KOPT-K1 (cell line): ENCODE measurements around the gene RC3H1.
"Not testable (repeated sequence)": the region's sequence is repeated elsewhere in the genome, so short reads cannot be mapped to it uniquely, and the experiment has no call there.

ENCODE experiments used
- H3K27ac ChIP-seq: fragments of 200-600 bp; sonication (generic); 2 replicates; pipeline ENCODE4 v1.5.1; 2016; ENCODE audit warnings: antibody characterized with exemption, mild to moderate bottlenecking, low read depth, low read length; ENCODE audit not compliant: poor library complexity, severe bottlenecking
- H3K36me3 ChIP-seq: fragments of 200-600 bp; sonication (generic); 2 replicates; pipeline ENCODE4 v1.5.1; 2017; ENCODE audit warnings: antibody characterized with exemption, mild to moderate bottlenecking, low read length, moderate library complexity; ENCODE audit not compliant: insufficient read depth
- H3K9me3 ChIP-seq: fragments of 200-600 bp; sonication (generic); 2 replicates; pipeline ENCODE4 v1.5.1; 2017; ENCODE audit warnings: antibody characterized with exemption, low read length, mild to moderate bottlenecking; ENCODE audit not compliant: insufficient read depth, poor library complexity, severe bottlenecking

RC3H1 gene

DNA sequence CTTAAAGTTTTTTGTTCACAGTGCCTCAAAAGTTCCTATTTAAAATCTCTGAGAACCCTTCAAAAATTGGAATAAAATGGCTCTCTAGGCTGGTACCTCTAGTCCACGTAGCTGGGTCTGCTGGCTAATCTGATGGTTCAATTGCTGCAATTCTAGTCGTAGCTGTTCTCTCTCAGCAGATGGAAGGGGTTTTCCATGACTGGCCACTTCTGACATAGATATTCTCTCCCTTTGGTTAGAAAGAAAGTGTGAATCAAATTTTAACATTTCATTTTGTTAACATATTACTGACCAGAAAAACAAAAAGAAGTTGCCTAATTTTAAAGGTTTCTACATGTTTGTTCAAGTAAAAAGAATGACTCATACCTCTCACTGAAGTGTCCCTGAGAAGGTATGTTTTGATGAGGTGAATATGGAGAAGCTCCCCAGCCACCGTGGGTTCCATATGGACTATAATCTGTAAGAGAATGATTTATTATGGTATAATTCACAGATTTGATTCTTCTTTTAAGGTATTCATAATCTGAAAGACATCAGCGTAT lies 75.7 kb downstream of the RC3H1 start:
- H3K27ac ChIP-seq: no peak overlapping the region
- no peaks in the 10 kb centered on the region for H3K9me3 ChIP-seq
- peaks cover 100% of the 10 kb centered on the region for H3K36me3 ChIP-seq

GRCh38 chr1:173937062-173937461 lies 85.1 kb downstream of the RC3H1 start:
- H3K9me3 ChIP-seq: no peaks in the 10 kb centered on the region
- H3K27ac ChIP-seq: no peak overlapping the region
- H3K36me3 ChIP-seq: peaks cover 93% of the 10 kb centered on the region

- Histone ChIP-seq H3K27ac (no peak overlapping the region), H3K9me3 (no peaks in the 10 kb centered on the region), H3K36me3 (peaks cover 73% of the 10 kb centered on the region)
These were observed 87.7 kb downstream of the RC3H1 start for GRCh38 chr1:173934440-173934839.

DNA sequence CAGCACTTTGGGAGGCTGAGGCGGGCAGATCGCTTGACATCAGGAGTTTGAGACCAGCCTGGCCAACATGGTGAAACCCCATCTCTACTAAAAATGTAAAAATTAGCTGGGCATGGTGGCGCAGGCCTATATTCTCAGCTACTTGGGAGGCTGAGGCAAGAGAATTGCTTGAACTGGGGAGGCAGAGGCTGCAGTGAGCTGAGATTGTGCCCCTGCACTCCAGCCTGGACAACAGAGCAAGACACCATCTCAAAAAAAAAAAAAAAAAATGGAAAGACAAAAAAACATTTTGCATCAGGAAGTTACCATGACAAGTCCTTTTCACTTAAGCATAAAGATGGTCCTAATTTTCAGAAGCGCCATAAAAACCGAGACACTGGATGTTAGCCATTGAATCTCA lies 91.6 kb downstream of the RC3H1 start:
- H3K27ac ChIP-seq, H3K9me3 ChIP-seq: not testable (repeated sequence)
- peaks cover 35% of the 10 kb centered on the region for H3K36me3 ChIP-seq

DNA sequence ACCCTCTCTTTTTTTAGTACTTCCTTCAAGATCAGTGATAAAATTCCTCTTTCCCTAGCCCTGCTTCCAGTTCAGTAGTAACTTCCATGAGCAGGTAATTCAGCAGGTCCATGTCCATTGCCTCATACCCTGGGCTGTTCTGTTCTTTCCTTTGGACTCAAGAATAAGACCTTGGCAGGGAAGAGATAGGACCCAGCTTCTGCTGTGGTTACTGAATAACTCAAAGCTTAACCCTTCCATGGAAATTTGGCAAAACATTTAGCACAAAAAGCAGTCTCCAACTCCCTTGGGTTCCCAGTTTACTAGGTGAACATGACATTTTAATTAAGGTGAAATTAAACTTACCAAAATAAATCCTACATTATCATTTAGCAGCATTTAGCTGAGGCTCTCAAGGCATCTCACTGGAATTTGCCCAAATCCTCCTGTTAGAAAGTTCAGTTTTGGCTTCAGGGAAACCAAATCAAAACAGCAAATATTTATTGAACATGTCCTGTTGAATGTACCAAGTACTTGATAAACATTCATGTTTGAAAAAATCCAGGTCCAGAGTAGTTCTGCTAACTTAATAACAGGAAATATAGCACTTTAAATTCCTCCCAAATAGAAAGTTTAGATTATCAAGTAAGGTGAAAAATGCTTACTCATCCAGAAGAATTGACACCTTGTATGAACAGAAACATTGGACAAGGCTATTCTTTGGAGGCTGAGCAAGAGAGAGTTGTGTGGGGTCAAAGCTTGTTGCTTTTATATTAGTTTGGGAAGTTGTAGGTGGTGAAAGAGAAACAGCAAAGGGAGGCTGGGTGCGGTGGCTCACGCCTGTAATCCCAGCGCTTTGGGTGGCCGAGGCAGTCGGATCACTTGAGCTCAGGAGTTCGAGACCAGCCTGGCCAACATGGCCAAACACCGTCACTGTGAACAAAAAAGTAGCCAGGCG lies 96.6 kb downstream of the RC3H1 start:
- no peaks in the 10 kb centered on the region for H3K36me3 ChIP-seq
- no peak overlapping the region for H3K27ac ChIP-seq
- H3K9me3 ChIP-seq: no peaks in the 10 kb centered on the region

- no peak overlapping the region for H3K27ac ChIP-seq
These were observed 101.3 kb downstream of the RC3H1 start for GRCh38 chr1:173920861-173921260.

GRCh38 chr1:173917635-173918493 lies 104.3 kb downstream of the RC3H1 start:
- H3K27ac ChIP-seq: no peak overlapping the region
- H3K9me3 ChIP-seq: no peaks in the 10 kb centered on the region
- H3K36me3 ChIP-seq: no peaks in the 10 kb centered on the region

More at GRCh38 chr1:173920861-173921260, 101.3 kb downstream of the RC3H1 start:
- Histone ChIP-seq H3K36me3 (no peaks in the 10 kb centered on the region), H3K9me3 (no peaks in the 10 kb centered on the region)

GRCh38 chr1:173917149-173917548 lies 105.0 kb downstream of the RC3H1 start, which contains the start of gene SERPINC1:
Gene SERPINC1 (minus strand): TSS chr1:173917327. CDS start chr1:173917259, 68 bp downstream.
- Histone ChIP-seq H3K9me3 (no peaks in the 10 kb centered on the region), H3K36me3 (no peaks in the 10 kb centered on the region)

DNA sequence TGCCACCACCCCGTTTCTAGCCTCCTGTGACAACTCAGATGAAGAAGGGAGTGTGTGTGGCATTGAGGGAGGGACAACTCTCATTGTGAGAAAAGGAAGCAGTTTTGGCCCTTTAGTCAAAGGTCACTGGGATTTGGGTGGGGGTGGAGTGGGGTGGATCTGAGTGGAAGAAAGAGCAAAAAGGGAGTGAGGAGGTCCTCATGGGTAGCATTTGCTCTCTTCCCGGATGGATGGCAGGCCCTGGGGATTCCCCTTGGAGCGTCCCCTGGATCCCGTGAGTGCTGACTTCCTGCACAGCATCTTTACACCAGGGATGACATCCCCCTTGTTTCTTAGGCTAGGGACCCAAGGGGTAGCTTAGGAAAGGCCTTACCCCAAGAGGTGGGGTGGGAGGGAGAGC lies 105.5 kb downstream of the RC3H1 start:
- no peak overlapping the region for H3K27ac ChIP-seq
- H3K9me3 ChIP-seq: no peaks in the 10 kb centered on the region
- H3K36me3 ChIP-seq: no peaks in the 10 kb centered on the region

More at GRCh38 chr1:173917149-173917548, 105.0 kb downstream of the RC3H1 start, which contains the start of gene SERPINC1:
- H3K27ac ChIP-seq: no peak within 1 kb of the TSS

DNA sequence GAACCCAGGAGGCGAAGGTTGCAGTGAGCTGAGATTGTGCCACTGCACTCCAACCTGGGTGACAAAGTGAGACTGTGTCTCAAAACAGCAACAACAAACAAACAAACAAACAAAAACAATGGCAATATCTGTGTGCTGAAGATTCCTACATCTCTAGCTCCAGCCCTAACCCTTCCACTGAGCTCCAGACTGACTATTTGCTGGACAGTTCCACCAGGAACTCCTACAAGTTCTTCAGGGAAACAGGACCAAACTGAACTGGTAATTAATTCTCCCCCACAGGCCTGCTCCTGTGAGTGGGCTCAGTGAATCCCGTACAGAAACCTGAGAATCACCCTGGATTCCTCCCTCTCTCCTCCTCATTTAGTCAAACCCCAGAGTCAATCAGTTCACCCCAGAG lies 106.6 kb downstream of the RC3H1 start:
- Histone ChIP-seq H3K27ac (no peak overlapping the region), H3K36me3 (no peaks in the 10 kb centered on the region), H3K9me3 (no peaks in the 10 kb centered on the region)

GRCh38 chr1:173914366-173914871 lies 107.7 kb downstream of the RC3H1 start:
- Histone ChIP-seq H3K36me3 (no peaks in the 10 kb centered on the region), H3K9me3 (no peaks in the 10 kb centered on the region), H3K27ac (no peak overlapping the region)

- no peaks in the 10 kb centered on the region for H3K36me3 ChIP-seq
- H3K9me3 ChIP-seq: no peaks in the 10 kb centered on the region
These were observed 109.0 kb downstream of the RC3H1 start for GRCh38 chr1:173913111-173913510.

DNA sequence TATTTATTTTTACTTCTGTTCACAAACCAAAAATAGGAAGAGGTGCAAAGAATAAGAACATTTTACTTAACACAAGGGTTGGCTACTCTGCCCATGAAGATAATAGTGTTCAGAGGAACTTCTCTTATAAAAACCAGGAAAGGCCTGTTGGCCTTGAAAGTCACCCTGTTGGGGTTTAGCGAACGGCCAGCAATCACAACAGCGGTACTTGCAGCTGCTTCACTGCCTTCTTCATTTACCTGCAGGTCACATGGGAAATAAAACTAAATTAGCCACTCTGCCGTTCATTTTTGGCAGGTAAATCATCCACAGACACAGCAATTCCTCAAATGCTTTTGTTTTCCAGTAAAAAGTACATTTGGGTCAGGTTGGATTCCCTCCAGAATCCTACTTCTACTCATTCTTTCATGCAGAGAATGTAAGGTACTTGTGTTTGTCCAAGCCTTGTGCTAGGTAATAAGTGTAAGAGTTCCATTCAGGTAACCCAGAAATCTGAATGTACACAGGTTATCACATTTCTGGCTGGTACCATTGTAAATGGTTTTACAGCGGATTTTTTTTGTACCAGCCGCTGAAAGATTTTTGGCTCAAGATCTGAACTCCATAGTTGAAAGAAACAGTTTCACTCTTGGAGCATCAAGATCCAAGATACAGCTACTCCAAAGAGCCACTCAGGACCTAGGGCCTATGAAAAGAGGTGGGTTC lies 118.2 kb downstream of the RC3H1 start:
- no peak overlapping the region for H3K27ac ChIP-seq

More at GRCh38 chr1:173913111-173913510, 109.0 kb downstream of the RC3H1 start:
- H3K27ac ChIP-seq: no peak overlapping the region

GRCh38 chr1:173900992-173901391 lies 121.2 kb downstream of the RC3H1 start:
- no peaks in the 10 kb centered on the region for H3K9me3 ChIP-seq
- no peaks in the 10 kb centered on the region for H3K36me3 ChIP-seq
- no peak overlapping the region for H3K27ac ChIP-seq

More for the DNA sequence above, 118.2 kb downstream of the RC3H1 start:
- Histone ChIP-seq H3K36me3 (no peaks in the 10 kb centered on the region), H3K9me3 (no peaks in the 10 kb centered on the region)
